Neural cell (in vitro differentiated cells): ENCODE results near the gene SP8. TPM values are rescaled to one million over a fixed set of nuclear protein-coding genes. Genes with fewer than 3 reads are reported as not detected.
A peak's percentile ranks its signal among the peaks of the same experiment; 100 is the strongest.

ENCODE experiments used
- H2AFZ ChIP-seq: fragments of 200-600, 300-800 bp; sonication (generic), shearing (Covaris generic); 2 replicates; pipeline ENCODE4 v1.6.0; 2014; ENCODE audit warnings: low read depth, mild to moderate bottlenecking, antibody characterized with exemption, low read length, moderate library complexity
- H3F3A ChIP-seq: fragments of 200-600 bp; shearing (Covaris generic); 2 replicates; pipeline ENCODE4 v1.6.1; 2016; ENCODE audit warnings: mild to moderate bottlenecking, moderate library complexity, mixed read lengths, antibody characterized with exemption, low read length; ENCODE audit not compliant: insufficient read depth, poor library complexity, severe bottlenecking
- H3K27ac ChIP-seq: fragments of 200-600, 300-800 bp; sonication (generic), shearing (Covaris generic); 2 replicates; pipeline ENCODE4 v1.5.1; 2014; ENCODE audit warnings: mild to moderate bottlenecking, low read length, moderate library complexity
- H3K27me3 ChIP-seq: fragments of 300-800, 200-600 bp; sonication (generic), shearing (Covaris generic); 2 replicates; pipeline ENCODE4 v1.6.0; 2014; ENCODE audit warnings: mild to moderate bottlenecking, low read depth, low read length, moderate library complexity; ENCODE audit not compliant: insufficient read depth
- H3K36me3 ChIP-seq: fragments of 300-800, 200-600 bp; sonication (generic), shearing (Covaris generic); 2 replicates; pipeline ENCODE4 v1.5.1; 2014; ENCODE audit warnings: mild to moderate bottlenecking, antibody characterized with exemption, low read length, moderate library complexity; ENCODE audit not compliant: insufficient read depth
- H3K4me2 ChIP-seq: fragments of 300-800, 200-600 bp; sonication (generic), shearing (Covaris generic); 2 replicates; pipeline ENCODE4 v1.6.0; 2014; ENCODE audit warnings: mild to moderate bottlenecking, low read length
- H3K4me3 ChIP-seq: fragments of 300-800, 200-600 bp; sonication (generic), shearing (Covaris generic); 2 replicates; pipeline ENCODE4 v1.5.1; 2014; ENCODE audit warnings: mild to moderate bottlenecking, low read length, moderate library complexity
- H3K79me2 ChIP-seq: fragments of 200-600 bp; shearing (Covaris generic); replicated peaks from 2 replicates; pipeline ENCODE4 v1.6.0; 2014; ENCODE audit warnings: mild to moderate bottlenecking, low read length, moderate library complexity; ENCODE audit not compliant: insufficient read depth
- H3K9ac ChIP-seq: fragments of 300-800, 200-600 bp; sonication (generic), shearing (Covaris generic); 2 replicates; pipeline ENCODE4 v1.6.1; 2016; ENCODE audit warnings: mild to moderate bottlenecking, low read length, mixed read lengths
- H3K9me2 ChIP-seq: fragments of 200-600 bp; shearing (Covaris generic); 2 replicates; pipeline ENCODE4 v1.6.1; 2016; ENCODE audit warnings: mild to moderate bottlenecking, low read length, mixed read lengths; ENCODE audit not compliant: insufficient read depth
- H3K9me3 ChIP-seq: fragments of 200-600, 300-800 bp; sonication (generic), shearing (Covaris generic); 2 replicates; pipeline ENCODE4 v1.6.1; 2016; ENCODE audit warnings: mild to moderate bottlenecking, mixed run types, low read length, moderate library complexity, mixed read lengths
- H4K20me1 ChIP-seq: fragments of 200-600 bp; shearing (Covaris generic); 2 replicates; pipeline ENCODE4 v1.6.1; 2016; ENCODE audit warnings: mild to moderate bottlenecking, mixed run types; ENCODE audit not compliant: insufficient read depth
- CTCF ChIP-seq: fragments of 450-650 bp; IDR thresholded peaks from 2 replicates; pipeline ENCODE4 v1.5.1; 2014; ENCODE audit warnings: antibody characterized with exemption, mild to moderate bottlenecking, moderate library complexity; ENCODE audit not compliant: poor library complexity, severe bottlenecking
- EP300 ChIP-seq: fragments of 450-650 bp; conservative IDR thresholded peaks from 2 replicates; pipeline ENCODE4 v1.6.1; 2014; ENCODE audit warnings: antibody characterized with exemption, mild to moderate bottlenecking, moderate library complexity; ENCODE audit not compliant: poor library complexity, severe bottlenecking
- MXI1 ChIP-seq: fragments of 450-650 bp; conservative IDR thresholded peaks from 2 replicates; pipeline ENCODE4 v1.6.1; 2014; ENCODE audit warnings: antibody characterized with exemption, mild to moderate bottlenecking; ENCODE audit not compliant: poor library complexity, severe bottlenecking
- POLR2AphosphoS5 ChIP-seq: IDR thresholded peaks from 2 replicates; pipeline ENCODE4 v1.6.1; 2012
- RAD21 ChIP-seq: fragments of 450-650 bp; conservative IDR thresholded peaks from 2 replicates; pipeline ENCODE4 v1.6.1; 2014; ENCODE audit warnings: antibody characterized with exemption, mild to moderate bottlenecking, moderate library complexity
- REST ChIP-seq: IDR thresholded peaks from 2 replicates; pipeline ENCODE4 v1.6.1; 2012; ENCODE audit warnings: borderline replicate concordance
- SMC3 ChIP-seq: fragments of 450-650 bp; conservative IDR thresholded peaks from 2 replicates; pipeline ENCODE4 v1.6.1; 2014; ENCODE audit warnings: antibody characterized with exemption, mild to moderate bottlenecking, moderate library complexity; ENCODE audit not compliant: poor library complexity
- TAF1 ChIP-seq: IDR thresholded peaks from 2 replicates; pipeline ENCODE4 v1.6.1; 2012; ENCODE audit warnings: low read depth
- polyA plus RNA-seq: library from polyadenylated mRNA; depleted of rRNA; stranded (reverse); fragments of >200 nt; gene quantifications from 2 replicates; pipeline ENCODE4 v1.2.3, GENCODE V29; 2014

Gene SP8
- polyA plus RNA-seq, 1 donor from 2014 or later: 8.7 TPM

- TF ChIP-seq EP300: no peak
- no peak for TF ChIP-seq REST
- TF ChIP-seq TAF1: no peak
- TF ChIP-seq POLR2AphosphoS5: no peak
- H3K36me3 ChIP-seq: no peaks in the 10 kb centered on the region
- peaks cover 25% of the 10 kb centered on the region for H3K27me3 ChIP-seq
- no peak overlapping the region for H2AFZ ChIP-seq
- no peaks in the 10 kb centered on the region for H3K9me3 ChIP-seq
- no peak overlapping the region for H3K4me2 ChIP-seq
- H3K9ac ChIP-seq: no peak overlapping the region
- H3K4me3 ChIP-seq: peak overlapping the region; percentile 26
- H3K9me2 ChIP-seq: no peaks in the 10 kb centered on the region
- no peak overlapping the region for H3K27ac ChIP-seq
- H4K20me1 ChIP-seq: no peaks in the 10 kb centered on the region
- no peaks in the 10 kb centered on the region for H3F3A ChIP-seq
- H3K79me2 ChIP-seq: peaks cover 32% of the 10 kb centered on the region
Measured at GRCh38 chr7:20776942-20777341, 9.7 kb downstream of the SP8 start.

GRCh38 chr7:20776214-20776911, 10.3 kb downstream of the SP8 start:
- Histone ChIP-seq H3K79me2 (peaks cover 27% of the 10 kb centered on the region), H3K27me3 (peaks cover 20% of the 10 kb centered on the region), H3K4me2 (no peak overlapping the region), H2AFZ (no peak overlapping the region), H4K20me1 (no peaks in the 10 kb centered on the region), H3K9me3 (no peaks in the 10 kb centered on the region), H3K36me3 (no peaks in the 10 kb centered on the region), H3K9ac (no peak overlapping the region), H3K27ac (no peak overlapping the region), H3F3A (no peaks in the 10 kb centered on the region), H3K9me2 (no peaks in the 10 kb centered on the region), H3K4me3 (peak overlapping the region; percentile 26)
- no peak for TF ChIP-seq EP300
- TF ChIP-seq RAD21: no peak
- TF ChIP-seq CTCF: no peak
- TF ChIP-seq TAF1: no peak
- TF ChIP-seq REST: no peak
- no peak for TF ChIP-seq POLR2AphosphoS5
- no peak for TF ChIP-seq MXI1
- TF ChIP-seq SMC3: no peak
